T-cell (primary cell): ENCODE data around the gene IGBP1. TPM values are rescaled to one million over a fixed set of nuclear protein-coding genes. Genes with fewer than 3 reads are reported as not detected.

Experiments used
- total RNA-seq, 35 experiments: library from RNA in 6 of 35; stranded (reverse) in 6 of 35; fragments of 120-200 nt in 1 of 35; gene quantifications; one replicate each; pipeline versions ENCODE4 v1.2.1 to v1.2.4 and lab custom pipeline; 2013 to 2026

IGBP1 gene
- total RNA-seq, 5 donors from 2014 or later (not counting 1 experiment from before 2014, with no cell fraction given): 50.8 to 61.2 (median 59.1) TPM

Other genes starting within 250 kb of the IGBP1 start
- gene AWAT2, start 83.5 kb upstream of the IGBP1 start, total RNA-seq: not detected
- gene OTUD6A, start 71.0 kb upstream of the IGBP1 start, total RNA-seq: not detected
- gene DGAT2L6, start 44.0 kb downstream of the IGBP1 start, total RNA-seq: not detected
- not detected for gene AWAT1, start 101.2 kb downstream of the IGBP1 start, total RNA-seq
- gene P2RY4, start 126.8 kb downstream of the IGBP1 start, total RNA-seq: 1 to 10 TPM in 1 of 5 donors, under 1 TPM in 4; 0.32 to 1.2 (median 0.46) TPM
- gene ARR3, start 134.9 kb downstream of the IGBP1 start, total RNA-seq: not detected
- gene RAB41, start 148.7 kb downstream of the IGBP1 start, total RNA-seq: not detected
- gene PDZD11, start 156.5 kb downstream of the IGBP1 start, total RNA-seq: 10 to 100 TPM in 3 of 5 donors, 1 to 10 TPM in 2; 9.1 to 15.9 (median 10.8) TPM
- under 1 TPM; 0.15 to 0.59 (median 0.35) TPM for gene KIF4A, start 156.7 kb downstream of the IGBP1 start, total RNA-seq